NCI-H1092 treated with DMSO at 0.1 percent for 48 hours (cell line): ENCODE measurements around the gene TMEM151B.
A peak's percentile ranks its signal among the peaks of the same experiment; 100 is the strongest.

ENCODE experiments used
- DNase-seq: peaks from one replicate; lab custom pipeline; 2025; lab: John Stamatoyannopoulos, UW

Gene TMEM151B

DNA sequence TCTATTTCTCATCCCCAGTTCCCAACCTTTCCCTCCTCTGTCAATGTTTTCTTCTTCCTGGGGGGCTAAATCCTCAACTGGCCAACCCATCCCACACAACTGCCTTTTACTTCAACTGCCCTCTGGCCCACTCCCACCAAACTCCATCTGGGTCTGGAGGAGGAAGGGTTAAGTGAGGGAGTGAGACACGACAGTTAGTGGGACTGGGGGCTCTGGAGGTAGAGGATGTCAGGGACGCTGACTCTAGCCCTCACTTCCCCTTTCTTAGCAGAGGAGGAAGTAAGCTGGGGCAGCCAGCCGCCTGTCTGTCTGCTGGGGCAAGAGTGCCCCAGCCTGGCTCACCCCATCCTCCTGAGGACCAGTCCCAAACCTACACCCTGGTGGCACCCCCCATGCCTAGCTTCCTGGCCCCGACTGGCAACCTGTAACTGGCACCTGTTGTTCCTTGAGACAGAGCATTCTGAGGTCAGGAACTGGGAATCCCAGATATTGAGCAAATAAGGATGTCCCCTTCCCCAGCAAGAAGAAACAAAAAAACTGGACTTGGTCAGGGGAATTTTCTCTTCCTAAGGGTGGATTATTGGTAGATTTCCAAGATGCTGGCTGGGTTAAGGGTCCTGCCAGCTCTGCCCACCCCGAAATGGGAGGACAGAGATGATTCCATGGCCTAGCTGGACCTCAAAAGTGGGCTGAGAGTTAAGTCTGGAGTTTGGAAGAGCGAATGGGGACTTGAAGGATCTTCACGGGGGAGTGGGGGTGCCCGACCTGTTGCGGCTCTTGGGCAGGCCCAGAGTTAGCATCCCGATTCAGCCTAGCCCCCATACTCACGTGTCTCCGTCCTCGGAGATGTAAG is 5.9 kb upstream of the TMEM151B start:
- no peak for DNase-seq

DNA sequence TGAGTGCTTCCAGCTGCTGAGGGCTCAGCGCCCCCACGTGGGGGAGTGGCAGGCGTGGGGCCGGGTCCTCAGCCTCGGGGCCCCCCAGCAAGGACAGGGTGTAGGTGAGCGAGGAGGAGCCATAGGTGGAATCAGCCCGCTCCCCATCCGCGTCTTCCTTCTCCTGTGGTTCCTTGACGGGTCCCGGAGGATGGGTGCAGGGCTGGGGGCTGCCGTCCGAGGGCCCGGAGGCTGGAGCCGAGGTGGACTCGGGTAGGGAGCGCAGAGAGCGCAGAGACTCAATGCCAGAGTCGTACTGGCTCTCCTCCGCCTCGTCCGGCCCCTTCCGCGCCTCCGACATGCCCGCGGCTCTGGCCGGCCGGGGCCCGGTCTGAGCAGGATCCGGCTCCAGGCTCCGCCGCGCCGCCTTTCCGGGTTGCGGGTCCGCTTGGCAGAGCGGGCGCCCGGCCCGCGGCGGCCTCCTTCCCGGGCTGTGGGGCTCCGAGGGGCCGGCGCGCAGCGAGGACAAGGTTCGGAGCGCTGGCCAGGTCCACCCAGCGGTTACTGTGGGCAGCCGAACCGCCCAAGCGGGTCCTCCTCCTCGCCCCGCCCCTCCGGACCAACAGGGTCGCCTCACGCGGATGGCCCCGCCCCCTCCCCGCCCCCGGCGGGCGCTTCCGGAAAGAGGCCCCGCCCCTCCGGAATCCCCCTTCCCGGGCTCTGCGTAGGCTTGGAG is 5.1 kb upstream of the TMEM151B start, which contains the start of gene NFKBIE:
TSS of gene NFKBIE (minus strand) at position 545 of the 715 bp plus-strand sequence. CDS start at position 340, 205 bp downstream.
- DNase-seq = peak; percentile 89

DNA sequence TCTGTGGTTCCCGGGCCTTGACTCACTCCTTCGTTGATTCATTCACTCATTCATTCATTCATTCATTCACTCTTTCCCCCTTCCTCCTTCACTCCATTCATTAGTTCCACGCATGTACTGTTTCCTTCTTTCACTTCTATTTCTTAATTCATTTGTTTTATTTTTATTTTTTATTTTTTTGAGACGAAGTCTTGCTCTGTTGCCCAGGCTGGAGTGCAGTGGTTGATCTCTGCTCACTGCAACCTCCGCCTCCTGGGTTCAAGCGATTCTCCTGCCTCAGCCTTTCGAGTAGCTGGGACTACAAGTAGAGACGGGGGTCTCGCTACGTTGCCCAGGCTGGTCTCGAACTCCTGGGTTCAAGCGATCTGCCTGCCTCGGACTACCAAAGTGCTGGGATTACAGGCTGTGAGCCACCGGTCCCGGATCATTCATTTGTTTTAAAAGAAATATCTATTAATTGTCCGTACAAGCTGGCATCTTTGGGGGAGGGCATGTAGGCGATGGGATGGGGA is 4.5 kb upstream of the TMEM151B start:
- no peak for DNase-seq

DNA sequence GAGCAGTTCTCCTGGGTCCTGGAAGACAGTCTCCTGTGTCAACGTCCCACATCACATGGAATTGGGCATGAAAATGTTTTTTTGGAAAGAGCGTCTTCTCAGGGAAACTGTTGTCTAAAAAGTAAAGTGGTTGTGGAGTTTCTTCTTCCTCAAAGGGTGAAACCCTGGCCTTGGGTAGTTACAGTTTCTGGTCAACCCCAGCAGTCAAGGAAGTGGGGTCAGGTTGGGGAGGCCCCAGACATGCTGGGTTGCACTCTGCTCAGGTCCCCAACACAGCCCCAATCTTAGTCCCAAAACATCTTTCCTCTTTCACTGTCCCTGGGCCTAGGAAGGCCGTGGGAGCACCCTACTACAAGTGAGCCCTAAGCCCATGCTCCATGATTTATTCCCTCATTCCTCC is 3.9 kb upstream of the TMEM151B start:
- no peak for DNase-seq

DNA sequence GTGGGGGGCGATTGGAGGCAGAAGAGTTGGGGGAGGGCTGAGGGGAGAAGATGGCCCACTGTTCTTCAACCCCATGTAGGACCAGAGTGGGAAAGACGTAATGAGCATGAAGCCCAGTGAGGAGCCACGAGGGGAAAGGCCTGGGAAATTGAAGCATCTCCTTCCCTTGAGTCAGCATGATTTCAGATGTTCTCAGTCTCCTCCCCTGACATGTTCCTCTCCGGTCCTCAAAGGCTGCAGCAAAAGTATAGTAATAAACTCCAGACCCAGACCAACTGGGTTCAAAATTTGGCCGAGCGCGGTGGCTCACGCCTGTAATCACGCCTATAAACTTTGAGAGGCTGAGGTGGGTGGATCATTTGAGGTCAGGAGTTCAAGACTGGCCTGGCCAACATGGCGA is 3.0 kb upstream of the TMEM151B start:
- no peak for DNase-seq

DNA sequence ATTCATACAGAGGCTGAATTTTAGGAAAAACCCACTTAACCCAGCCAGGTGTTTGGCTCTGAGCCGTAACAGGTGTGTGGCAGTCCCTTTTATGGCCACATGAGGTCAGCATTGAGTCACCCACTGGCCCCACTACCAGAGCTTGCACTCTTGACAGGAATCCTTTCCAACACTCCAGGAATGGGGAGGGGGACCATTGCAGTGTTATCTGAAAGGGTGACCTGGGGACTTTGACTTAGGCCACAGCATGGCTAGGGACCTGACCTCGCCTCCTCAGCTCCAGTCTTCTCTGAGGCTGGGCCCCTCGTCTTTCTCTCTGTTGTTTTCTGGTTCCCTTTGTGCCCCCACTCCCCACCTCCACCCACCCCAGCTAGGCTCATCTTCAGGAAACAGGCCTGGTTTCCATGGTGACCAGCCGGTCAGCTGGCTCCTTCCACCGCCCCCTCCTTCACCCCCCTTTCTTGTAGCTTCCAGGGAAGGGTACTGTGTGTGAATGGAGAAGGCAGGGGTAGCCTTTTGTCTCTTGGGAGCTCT is 2.1 kb upstream of the TMEM151B start:
- peak; percentile 72 for DNase-seq

DNA sequence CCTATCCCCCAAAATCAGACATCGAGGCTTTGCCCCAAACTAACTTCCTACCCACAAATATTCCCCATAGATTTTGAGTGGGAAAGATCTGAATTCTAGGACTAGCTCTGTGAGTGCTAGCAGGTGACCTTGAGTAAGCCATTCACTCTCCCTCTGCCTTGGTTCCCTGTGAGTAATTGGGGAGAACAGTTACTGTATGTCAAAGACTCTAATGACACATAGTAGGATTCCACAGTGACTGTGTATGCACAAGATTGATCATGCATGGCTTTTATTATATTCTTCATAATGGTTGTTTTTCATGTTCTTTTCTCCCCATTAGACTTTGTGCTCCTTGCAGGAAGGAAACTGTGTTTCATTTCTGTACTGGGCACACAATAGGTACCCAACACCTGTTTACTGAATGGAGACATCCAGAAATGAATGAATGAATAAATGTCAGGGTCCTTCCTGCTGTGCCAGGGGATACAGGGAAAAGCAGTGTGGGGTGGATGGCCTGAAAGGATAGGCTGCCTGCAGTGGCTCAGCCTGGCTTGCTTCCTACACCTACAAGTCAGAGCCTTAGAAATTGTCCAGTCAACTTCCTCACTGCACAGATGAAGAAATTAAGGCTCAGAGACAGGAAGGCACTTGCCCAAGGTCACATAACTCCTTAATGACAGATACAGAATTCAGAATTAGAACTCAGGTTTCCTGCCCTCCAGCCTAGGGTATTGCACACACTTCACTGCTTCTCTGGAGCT is 901 bp upstream of the TMEM151B start:
- DNase-seq = no peak

DNA sequence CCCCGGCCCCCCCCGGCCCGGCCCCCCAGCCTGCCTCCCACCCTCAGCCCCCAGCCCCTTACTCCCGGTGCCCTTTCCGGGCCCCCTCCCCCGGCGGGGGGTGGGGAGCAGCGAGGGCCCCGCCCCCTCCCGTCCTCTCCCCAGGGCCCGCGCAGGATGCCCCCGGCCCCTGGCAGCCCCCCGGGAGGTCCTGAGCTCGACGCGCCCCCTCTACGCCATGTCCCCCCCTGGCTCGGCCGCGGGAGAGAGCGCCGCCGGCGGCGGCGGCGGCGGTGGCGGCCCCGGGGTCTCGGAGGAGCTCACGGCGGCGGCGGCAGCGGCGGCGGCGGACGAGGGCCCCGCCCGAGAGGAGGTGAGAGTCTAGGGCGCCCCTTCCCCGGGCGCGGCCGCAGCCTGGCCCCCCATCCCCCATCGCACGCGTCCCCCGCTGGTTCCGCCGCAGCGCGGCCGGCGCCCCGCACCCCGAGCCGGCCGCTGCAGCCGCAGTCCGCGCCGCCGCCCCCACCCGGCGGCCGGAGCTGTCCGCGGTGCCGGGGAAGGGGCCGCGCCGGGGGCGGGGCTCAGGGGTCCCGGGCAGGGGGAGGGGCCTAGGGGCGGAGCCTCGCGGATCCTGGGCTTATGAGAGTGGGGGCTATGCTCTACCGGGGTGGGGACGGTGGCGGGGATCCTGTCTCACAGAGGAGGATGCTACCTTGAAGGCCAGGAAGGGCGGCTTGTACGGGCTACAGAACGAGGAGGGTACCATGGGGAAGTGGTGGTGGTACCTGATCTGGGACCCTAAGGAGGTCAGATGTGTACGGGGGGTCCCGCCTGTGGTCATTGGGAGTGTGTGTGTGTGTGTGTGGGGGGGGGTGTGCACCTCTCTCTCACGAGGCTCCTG is 516 bp downstream of the TMEM151B start:
- DNase-seq = peak; percentile 34

DNA sequence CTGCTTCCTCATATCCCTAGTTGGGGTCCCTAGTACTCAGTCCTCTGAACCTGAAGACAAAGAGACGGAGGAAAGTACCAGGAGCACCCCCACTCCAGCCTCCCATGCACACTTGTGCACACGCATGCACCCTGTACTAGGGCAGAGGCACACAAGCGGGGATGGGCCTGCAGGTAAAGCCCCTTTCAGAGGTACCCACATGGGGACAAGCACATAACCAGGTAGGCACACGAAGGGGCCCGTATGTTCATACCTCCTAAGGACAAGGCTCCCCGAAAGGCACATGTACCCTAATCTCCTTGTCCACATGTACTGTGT is 1.1 kb downstream of the TMEM151B start:
- DNase-seq = no peak

DNA sequence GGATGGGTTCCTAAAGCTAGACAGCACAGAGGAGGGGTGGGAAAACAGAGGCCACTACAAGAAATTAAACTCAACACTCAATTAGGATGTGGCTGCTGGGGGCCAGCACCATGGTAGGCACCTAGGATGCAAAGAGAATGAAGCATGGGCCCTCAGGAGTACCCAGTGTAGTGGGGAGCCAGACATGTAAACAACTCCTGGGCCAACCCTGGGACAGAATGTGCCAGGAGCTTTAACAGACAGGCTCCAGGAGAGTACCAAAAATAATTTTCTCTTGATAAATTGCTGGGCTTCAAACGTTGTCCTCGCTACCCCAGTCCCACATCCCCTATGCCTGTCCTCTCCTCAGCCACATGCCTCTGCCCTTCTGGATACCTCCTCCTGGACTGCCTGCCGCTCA is 1.7 kb downstream of the TMEM151B start:
- no peak for DNase-seq

DNA sequence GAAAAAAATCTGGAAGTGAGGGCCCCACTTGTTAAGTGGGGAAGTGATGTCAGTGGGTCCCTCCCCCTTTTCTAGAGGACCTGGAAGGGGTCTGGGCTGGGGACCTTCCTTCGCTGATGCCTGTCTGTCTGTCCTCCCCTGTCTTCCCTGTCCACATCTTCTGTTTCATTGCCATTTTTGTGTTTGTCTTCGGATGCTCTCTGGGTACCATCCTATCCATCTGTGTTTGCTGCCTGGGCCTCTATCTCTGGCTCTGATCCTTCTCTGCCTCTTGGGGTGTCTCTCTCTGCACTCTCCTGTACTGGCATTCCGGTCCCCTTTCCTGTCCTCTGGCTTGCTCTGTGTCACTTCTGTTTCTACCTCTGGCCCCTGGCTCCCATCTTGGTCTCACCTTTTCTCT is 2.3 kb downstream of the TMEM151B start:
- no peak for DNase-seq

DNA sequence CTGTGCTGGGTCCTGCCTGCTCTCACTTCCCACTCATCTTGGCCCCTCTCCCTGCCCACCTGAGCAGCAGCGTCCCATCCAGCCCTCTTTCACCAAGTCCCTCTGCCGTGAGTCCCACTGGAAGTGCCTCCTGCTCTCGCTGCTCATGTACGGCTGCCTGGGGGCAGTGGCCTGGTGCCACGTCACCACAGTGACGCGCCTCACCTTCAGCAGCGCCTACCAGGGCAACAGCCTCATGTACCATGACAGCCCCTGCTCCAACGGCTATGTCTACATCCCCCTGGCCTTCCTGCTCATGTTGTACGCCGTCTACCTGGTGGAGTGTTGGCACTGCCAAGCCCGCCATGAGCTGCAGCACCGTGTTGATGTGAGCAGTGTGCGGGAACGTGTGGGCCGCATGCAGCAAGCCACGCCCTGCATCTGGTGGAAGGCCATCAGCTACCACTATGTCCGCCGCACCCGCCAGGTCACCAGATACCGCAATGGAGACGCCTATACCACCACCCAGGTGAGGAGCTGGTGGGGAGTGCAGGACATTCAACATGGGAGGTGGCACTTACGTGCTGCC is 2.8 kb downstream of the TMEM151B start:
- DNase-seq = no peak

DNA sequence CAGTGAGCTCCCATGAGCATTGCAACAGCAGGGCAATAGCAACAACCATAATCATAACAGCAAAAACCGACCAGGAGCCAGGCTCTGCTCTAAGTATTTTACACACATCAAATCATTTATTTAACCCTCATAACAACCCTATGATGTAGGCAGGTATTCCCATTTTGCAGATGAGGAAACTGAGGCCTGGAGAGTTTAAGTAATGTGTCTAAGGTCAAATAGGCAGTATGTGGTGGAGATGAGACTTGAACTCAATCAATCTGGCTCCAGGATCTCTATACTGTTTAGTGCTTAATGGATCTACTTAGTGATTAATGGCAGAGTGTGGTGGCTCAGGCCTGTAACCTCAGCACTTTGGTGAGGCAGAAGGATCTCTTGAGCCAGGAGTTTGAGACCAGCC is 3.4 kb downstream of the TMEM151B start:
- no peak for DNase-seq

DNA sequence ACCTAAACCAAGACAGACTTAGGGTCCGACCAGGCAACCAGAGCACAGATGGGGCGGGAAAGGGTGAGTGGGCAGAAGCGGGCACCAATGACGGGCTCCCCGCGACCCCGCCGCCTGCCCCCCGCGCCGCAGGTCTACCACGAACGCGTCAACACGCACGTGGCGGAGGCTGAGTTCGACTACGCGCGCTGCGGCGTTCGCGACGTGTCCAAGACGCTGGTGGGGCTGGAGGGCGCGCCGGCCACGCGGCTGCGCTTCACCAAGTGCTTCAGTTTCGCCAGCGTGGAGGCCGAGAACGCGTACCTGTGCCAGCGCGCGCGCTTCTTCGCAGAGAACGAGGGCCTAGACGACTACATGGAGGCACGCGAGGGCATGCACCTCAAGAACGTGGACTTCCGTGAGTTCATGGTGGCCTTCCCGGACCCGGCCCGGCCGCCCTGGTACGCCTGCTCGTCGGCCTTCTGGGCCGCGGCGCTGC is 5.1 kb downstream of the TMEM151B start:
- no peak for DNase-seq

DNA sequence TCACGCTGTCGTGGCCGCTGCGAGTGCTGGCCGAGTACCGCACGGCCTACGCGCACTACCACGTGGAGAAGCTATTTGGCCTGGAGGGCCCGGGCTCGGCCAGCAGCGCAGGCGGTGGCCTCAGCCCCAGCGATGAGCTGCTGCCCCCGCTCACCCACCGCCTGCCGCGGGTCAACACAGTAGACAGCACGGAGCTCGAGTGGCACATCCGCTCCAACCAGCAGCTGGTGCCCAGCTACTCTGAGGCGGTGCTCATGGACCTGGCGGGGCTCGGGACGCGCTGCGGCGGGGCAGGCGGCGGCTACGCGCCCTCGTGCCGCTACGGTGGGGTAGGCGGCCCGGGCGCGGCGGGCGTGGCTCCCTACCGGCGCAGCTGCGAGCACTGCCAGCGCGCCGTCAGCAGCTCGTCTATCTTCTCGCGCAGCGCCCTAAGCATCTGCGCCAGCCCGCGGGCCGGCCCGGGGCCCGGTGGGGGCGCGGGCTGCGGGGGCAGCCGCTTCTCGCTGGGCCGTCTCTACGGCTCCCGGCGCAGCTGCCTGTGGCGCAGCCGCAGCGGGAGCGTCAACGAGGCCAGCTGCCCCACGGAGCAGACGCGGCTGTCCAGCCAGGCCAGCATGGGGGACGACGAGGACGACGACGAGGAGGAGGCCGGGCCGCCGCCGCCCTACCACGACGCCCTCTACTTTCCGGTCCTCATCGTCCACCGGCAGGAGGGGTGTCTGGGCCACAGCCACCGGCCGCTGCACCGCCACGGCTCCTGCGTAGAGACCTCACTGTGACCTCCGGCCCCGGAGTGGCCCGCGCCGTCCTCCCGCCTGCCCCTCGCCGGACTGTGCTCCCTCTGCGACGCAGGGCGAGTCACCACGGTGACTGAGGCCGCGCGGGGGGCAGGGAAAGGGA is 5.7 kb downstream of the TMEM151B start:
- peak; percentile 24 for DNase-seq

DNA sequence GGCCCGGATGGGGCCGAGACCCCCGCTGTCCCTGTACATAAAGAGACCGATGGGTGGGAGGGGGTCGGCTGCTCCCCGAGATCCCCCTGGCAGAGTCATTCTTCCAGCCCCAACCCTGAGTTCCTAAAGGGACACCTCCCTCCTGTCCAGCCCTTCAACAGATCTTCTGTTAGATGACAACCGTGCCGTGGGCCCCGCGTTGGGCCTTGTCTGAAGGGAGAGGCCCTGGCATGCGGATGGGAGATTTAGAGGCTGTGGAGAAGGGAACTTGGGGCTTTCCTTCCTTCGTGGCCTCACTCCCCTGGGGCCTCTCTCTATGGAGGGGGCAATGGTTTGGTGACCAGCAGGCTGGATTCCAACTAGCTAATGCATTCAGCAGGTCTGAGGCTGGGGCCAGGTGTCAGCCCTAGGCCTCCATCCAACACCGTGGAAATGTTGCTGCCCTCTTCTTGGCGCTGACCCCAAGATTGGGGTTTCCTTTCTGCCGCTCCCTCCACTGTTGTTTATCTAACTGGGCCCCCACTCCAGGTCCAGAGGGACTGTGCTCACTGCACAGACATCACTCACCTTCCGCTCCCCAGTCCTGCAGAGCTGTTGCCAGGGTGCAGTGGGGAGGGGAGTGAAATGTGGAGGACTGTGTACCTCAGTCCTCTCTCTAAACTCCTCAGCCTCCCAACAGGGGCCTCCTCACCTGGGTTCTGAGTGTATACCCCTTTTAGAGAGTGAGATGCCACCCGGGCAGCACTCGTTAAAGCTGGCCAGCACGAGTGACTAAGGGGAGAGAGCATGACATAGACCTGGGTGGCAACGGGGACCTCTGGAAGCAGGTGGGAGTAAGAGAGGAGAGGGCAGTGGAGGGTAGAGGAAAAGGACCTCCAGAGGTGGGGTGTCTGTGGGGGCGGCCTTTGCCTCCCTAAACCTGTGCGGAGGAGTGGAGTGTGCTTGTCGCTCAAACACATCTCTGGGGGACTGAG is 6.7 kb downstream of the TMEM151B start:
- DNase-seq = no peak

DNA sequence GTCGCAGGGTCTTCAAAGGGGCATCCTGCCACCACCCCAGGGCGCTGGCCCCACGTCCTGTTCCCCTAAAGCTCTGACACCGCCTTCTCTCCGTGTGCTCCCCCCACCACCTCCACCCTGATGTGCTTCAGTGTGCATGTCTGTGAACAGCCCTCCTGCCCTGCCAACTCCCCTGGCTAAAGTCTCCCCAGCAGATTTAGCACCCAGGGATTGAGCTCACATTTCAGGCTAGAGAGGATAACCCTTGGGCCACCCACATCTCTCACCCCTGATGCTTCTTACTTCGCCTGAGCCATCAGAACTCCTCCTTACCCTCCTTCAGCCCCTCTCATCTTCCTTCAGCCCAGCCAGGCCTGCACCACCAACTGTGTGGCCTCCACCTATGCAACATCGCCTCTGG is 7.5 kb downstream of the TMEM151B start:
- no peak for DNase-seq

DNA sequence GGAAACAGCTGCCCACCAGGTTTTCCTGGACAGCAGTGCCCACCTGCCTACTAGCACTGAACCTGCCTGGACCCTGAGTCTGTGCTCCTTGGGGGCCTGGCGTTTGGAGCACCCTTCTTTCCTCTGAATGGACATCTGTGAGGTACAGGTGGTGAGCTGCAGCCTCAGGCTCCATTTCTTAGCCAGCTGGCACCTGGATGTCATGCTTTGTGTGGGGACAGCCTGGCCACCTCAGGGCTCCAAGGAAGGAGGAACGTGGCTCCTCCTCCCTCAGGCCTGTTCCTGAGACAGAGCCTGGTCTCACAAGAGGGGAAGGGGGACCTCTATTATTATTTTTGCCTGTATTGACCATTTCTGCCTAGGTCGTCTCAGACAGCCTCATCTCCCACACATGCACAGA is 8.1 kb downstream of the TMEM151B start:
- DNase-seq = no peak
